CD14-positive monocyte (primary cell): ENCODE data around the gene ABCA3. TPM values are rescaled to one million over a fixed set of nuclear protein-coding genes. Genes with fewer than 3 reads are reported as not detected.

Experiments used
- DNase-seq, 3 donors: peaks; one replicate each; pipeline ENCODE4 v3.0.0-alpha.2; 2011 to 2022
- H2AFZ ChIP-seq: 2 replicates; pipeline ENCODE4 v1.6.0; 2012; ENCODE audit warnings: mild to moderate bottlenecking, low read depth, low read length, inconsistent platforms; ENCODE audit not compliant: insufficient read depth, poor library complexity, severe bottlenecking
- H3K27ac ChIP-seq, 2 donors: 1 replicate in 1 of 2; 2 replicates in 1 of 2; pipeline ENCODE4 v1.5.1; 2012 to 2013; ENCODE audit warnings: low read length in 2 of 2, control low read depth in 1 of 2, inconsistent platforms in 1 of 2, low read depth in 1 of 2, mild to moderate bottlenecking in 1 of 2
- H3K27me3 ChIP-seq, 2 donors: one replicate each; pipeline versions ENCODE4 v1.6.0 to v1.6.1; 2011 to 2013; ENCODE audit warnings: low read length in 2 of 2; ENCODE audit not compliant: control insufficient read depth in 2 of 2, insufficient read depth in 2 of 2
- H3K36me3 ChIP-seq, 2 donors: replicated peaks in 1 of 2; 1 replicate in 1 of 2; 2 replicates in 1 of 2; pipeline versions ENCODE4 v1.5.1 to v1.6.1; 2012 to 2013; ENCODE audit warnings: low read length in 2 of 2, control low read depth in 1 of 2, inconsistent platforms in 1 of 2, mild to moderate bottlenecking in 1 of 2; ENCODE audit not compliant: insufficient read depth in 2 of 2, control insufficient read depth in 1 of 2
- H3K4me1 ChIP-seq, 2 donors: 1 replicate in 1 of 2; 2 replicates in 1 of 2; pipeline versions ENCODE4 v1.5.1 to v1.6.1; 2012 to 2013; ENCODE audit warnings: low read length in 2 of 2, control low read depth in 1 of 2, inconsistent platforms in 1 of 2, mild to moderate bottlenecking in 1 of 2, moderate library complexity in 1 of 2; ENCODE audit not compliant: insufficient read depth in 2 of 2, control insufficient read depth in 1 of 2
- H3K4me2 ChIP-seq: replicated peaks from 2 replicates; pipeline ENCODE3; 2012; ENCODE audit warnings: low read length, moderate library complexity, mild to moderate bottlenecking; ENCODE audit not compliant: poor library complexity, severe bottlenecking; ENCODE audit errors: extremely low read depth
- H3K4me3 ChIP-seq, 3 experiments: fragments of 200-600 bp in 1 of 3; sonication (generic) in 1 of 3; replicated peaks in 1 of 3; 1 replicate in 2 of 3; 2 replicates in 1 of 3; pipeline ENCODE4 v1.5.1; 2011 to 2013; ENCODE audit warnings: low read length in 3 of 3, mild to moderate bottlenecking in 3 of 3, control low read depth in 2 of 3, low read depth in 2 of 3, inconsistent platforms in 1 of 3, moderate library complexity in 1 of 3
- H3K79me2 ChIP-seq: 2 replicates; pipeline ENCODE4 v1.6.0; 2012; ENCODE audit warnings: mild to moderate bottlenecking, control low read depth, inconsistent platforms, low read length, moderate library complexity; ENCODE audit not compliant: insufficient read depth
- H3K9ac ChIP-seq: 2 replicates; pipeline ENCODE4 v1.6.0; 2017; ENCODE audit warnings: low read length, mild to moderate bottlenecking; ENCODE audit not compliant: insufficient read depth, poor library complexity, severe bottlenecking
- H3K9me3 ChIP-seq, 2 donors: replicated peaks in 1 of 2; 1 replicate in 1 of 2; 2 replicates in 1 of 2; pipeline versions ENCODE4 v1.5.1 to v1.6.1; 2012 to 2013; ENCODE audit warnings: low read length in 2 of 2, control low read depth in 1 of 2; ENCODE audit not compliant: control insufficient read depth in 1 of 2, insufficient read depth in 1 of 2
- H4K20me1 ChIP-seq: 2 replicates; pipeline ENCODE4 v1.6.0; 2012; ENCODE audit warnings: mild to moderate bottlenecking, low read length, control low read depth, moderate library complexity; ENCODE audit not compliant: insufficient read depth
- H3K27ac Mint-ChIP-seq, 7 donors: one replicate each; pipeline ENCODE4 v1.8.0; 2020; ENCODE audit warnings: mild to moderate bottlenecking in 7 of 7, mixed read lengths in 7 of 7, moderate library complexity in 6 of 7, inconsistent platforms in 2 of 7
- H3K27me3 Mint-ChIP-seq, 3 donors: one replicate each; pipeline ENCODE4 v1.8.0; 2021 to 2022; ENCODE audit warnings: low read depth in 3 of 3, mild to moderate bottlenecking in 3 of 3, mixed read lengths in 3 of 3, moderate library complexity in 3 of 3, inconsistent platforms in 1 of 3
- H3K36me3 Mint-ChIP-seq, 2 donors: one replicate each; pipeline ENCODE4 v1.8.0; 2020; ENCODE audit warnings: mixed read lengths in 2 of 2, inconsistent platforms in 1 of 2, mild to moderate bottlenecking in 1 of 2
- H3K4me1 Mint-ChIP-seq: one replicate; pipeline ENCODE4 v1.8.0; 2020; ENCODE audit warnings: mild to moderate bottlenecking, mixed read lengths
- H3K4me3 Mint-ChIP-seq, 2 donors: one replicate each; pipeline ENCODE4 v1.8.0; 2020; ENCODE audit warnings: mild to moderate bottlenecking in 2 of 2, mixed read lengths in 2 of 2, moderate library complexity in 1 of 2
- H3K9me3 Mint-ChIP-seq, 7 donors: one replicate each; pipeline ENCODE4 v1.8.0; 2020 to 2022; ENCODE audit warnings: mixed read lengths in 7 of 7, mild to moderate bottlenecking in 6 of 7, moderate library complexity in 6 of 7, inconsistent platforms in 2 of 7
- CTCF ChIP-seq: fragments of 200-600 bp; IDR thresholded peaks from one replicate; pipeline ENCODE4 v1.8.0; 2022; ENCODE audit warnings: antibody characterized with exemption, mild to moderate bottlenecking
- WGBS: methylation state at CpG from one replicate; pipeline ENCODE4 v1.1.5; 2013; ENCODE audit warnings: missing lambda C conversion rate; ENCODE audit not compliant: insufficient coverage; 5-methylcytosine and 5-hydroxymethylcytosine counted together
- intact Hi-C, 2 donors: fragments of 100-400 bp; cut with micrococcal nuclease; formaldehyde crosslinking; loops; one replicate each; pipeline versions ENCODE4 v1.15.0 to v1.15.1; 2023
- polyA plus RNA-seq, 3 donors: library from polyadenylated mRNA; depleted of rRNA in 1 of 3; unstranded in 2 of 3; stranded (reverse) in 1 of 3; fragments of 300-500 nt in 2 of 3; fragments of >200 nt in 1 of 3; fragmentation: Illumina TruSeq in 2 of 3; gene quantifications; 1 replicate in 2 of 3; 2 replicates in 1 of 3; pipeline ENCODE4 v1.2.3, GENCODE V29; 2012 to 2021

Gene ABCA3
- polyA plus RNA-seq, 3 donors = 0.06 to 1.2 (median 0.68) TPM

- H3K9me3 ChIP-seq = no peaks in the 10 kb centered on the region
- H3K9me3 Mint-ChIP-seq = no peaks in the 10 kb centered on the region
- H3K4me3 Mint-ChIP-seq = no peak overlapping the region
- TF ChIP-seq CTCF = no peak
- no peak overlapping the region for H3K9ac ChIP-seq
- no peak overlapping the region for H3K4me3 ChIP-seq
- peaks cover 10% of the 10 kb centered on the region for H4K20me1 ChIP-seq
- peaks cover 22 to 38% of the 10 kb centered on the region in 2 donors for H3K4me1 ChIP-seq
- H3K4me2 ChIP-seq = no peak overlapping the region
- no peaks in the 10 kb centered on the region for H3K36me3 ChIP-seq
- peaks cover 3 to 4% (median 4%) of the 10 kb centered on the region in 3 donors for H3K27me3 Mint-ChIP-seq
- no peak overlapping the region for H2AFZ ChIP-seq
- no peak overlapping the region for H3K27ac Mint-ChIP-seq
- intact Hi-C loops = loop anchor here in 1 of 2 donors (10.0 kb wide), 1 partner anchor 233 kb away; no protein-coding TSS in a partner anchor
- WGBS = 97% methylated on average over 12 of the region's 14 CpGs
- H3K4me1 Mint-ChIP-seq = peaks cover 23% of the 10 kb centered on the region
- H3K27ac ChIP-seq = peak overlapping the region; percentile 40 to 63
- H3K27me3 ChIP-seq = no peaks in the 10 kb centered on the region
- no peak for DNase-seq
- H3K36me3 Mint-ChIP-seq = peaks cover 0 to 5% of the 10 kb centered on the region in 2 donors
- peaks cover 26% of the 10 kb centered on the region for H3K79me2 ChIP-seq
Measured at GRCh38 chr16:2271848-2272461, 68.6 kb downstream of the ABCA3 start.

- H3K4me1 Mint-ChIP-seq = peaks cover 33% of the 10 kb centered on the region
- no peak overlapping the region for H3K27ac Mint-ChIP-seq
- no peaks in the 10 kb centered on the region for H3K36me3 ChIP-seq
- DNase-seq = no peak
- H3K9ac ChIP-seq = no peak overlapping the region
- H3K9me3 Mint-ChIP-seq = no peaks in the 10 kb centered on the region
- no peak overlapping the region for H2AFZ ChIP-seq
- H3K27me3 ChIP-seq = no peaks in the 10 kb centered on the region
- 90% methylated on average over 13 of the region's 15 CpGs for WGBS
- peaks cover 27 to 43% of the 10 kb centered on the region in 2 donors for H3K4me1 ChIP-seq
- H3K27ac ChIP-seq = no peak overlapping the region
- peaks cover 2 to 7% of the 10 kb centered on the region in 2 donors for H3K36me3 Mint-ChIP-seq
- no peaks in the 10 kb centered on the region for H3K9me3 ChIP-seq
- no peak overlapping the region for H3K4me3 Mint-ChIP-seq
- peaks cover 17% of the 10 kb centered on the region for H4K20me1 ChIP-seq
- intact Hi-C loops = loop anchor here in 1 of 2 donors (10.0 kb wide), 1 partner anchor 234 kb away; no protein-coding TSS in a partner anchor
- H3K4me3 ChIP-seq = no peak overlapping the region
- H3K4me2 ChIP-seq = no peak overlapping the region
- TF ChIP-seq CTCF = no peak
- peaks cover 2 to 4% (median 3%) of the 10 kb centered on the region in 3 donors for H3K27me3 Mint-ChIP-seq
- peaks cover 37% of the 10 kb centered on the region for H3K79me2 ChIP-seq
Measured at GRCh38 chr16:2270588-2271470, 69.7 kb downstream of the ABCA3 start.
